Fibroblast of skin of right quadriceps (primary cell): ENCODE measurements around the gene STK32C.
"Not testable (repeated sequence)": the region's sequence is repeated elsewhere in the genome, so short reads cannot be mapped to it uniquely, and the experiment has no call there.

Experiments used
- DNase-seq: peaks from one replicate; pipeline ENCODE4 v3.0.0-alpha.2; 2013

STK32C gene

GRCh38 chr10:132163826-132164515 lies 143.8 kb downstream of the STK32C start:
- DNase-seq: no peak

- DNase-seq: no peak
Measured at GRCh38 chr10:132163278-132163765, 144.4 kb downstream of the STK32C start.

GRCh38 chr10:132162590-132163277 lies 145.0 kb downstream of the STK32C start:
- no peak for DNase-seq

GRCh38 chr10:132162021-132162531 lies 145.7 kb downstream of the STK32C start:
- DNase-seq: no peak

GRCh38 chr10:132160834-132161622 lies 146.7 kb downstream of the STK32C start:
- DNase-seq: not testable (repeated sequence)

GRCh38 chr10:132160231-132160630 lies 147.5 kb downstream of the STK32C start:
- not testable (repeated sequence) for DNase-seq

GRCh38 chr10:132159302-132160230 lies 148.2 kb downstream of the STK32C start:
- not testable (repeated sequence) for DNase-seq

- no peak for DNase-seq
Measured at GRCh38 chr10:132158823-132159222, 148.9 kb downstream of the STK32C start.

GRCh38 chr10:132158122-132158741 lies 149.5 kb downstream of the STK32C start:
- no peak for DNase-seq
